ENCODE results near the gene USP19.

Gene USP19

GRCh38 chr3:49076646-49077045, 44.0 kb downstream of the USP19 start:
- TF ChIP-seq SUZ12 (IDR thresholded peaks at IDR 0.05; ENCODE audit: extremely low read depth, insufficient read depth, insufficient read length): no peak
- no peak for DNase-seq (ENCODE audit: low read depth, low spot score)
- no peaks in the 10 kb centered on the region for H3K4me1 ChIP-seq (ENCODE audit: insufficient read depth, insufficient read length)
- no peak overlapping the region for H3K4me3 ChIP-seq (ENCODE audit: insufficient read length, low read depth)
- no peak overlapping the region for H3K9ac ChIP-seq (ENCODE audit: insufficient read length, low read depth)
- H3K9me3 ChIP-seq (ENCODE audit: insufficient read depth, low read length): no peaks in the 10 kb centered on the region
- H3K27me3 ChIP-seq (ENCODE audit: insufficient read depth, insufficient read length): no peaks in the 10 kb centered on the region
- H3K36me3 ChIP-seq (ENCODE audit: insufficient read depth, insufficient read length, low read length): peaks cover 77% of the 10 kb centered on the region

GRCh38 chr3:49076116-49076515, 44.5 kb downstream of the USP19 start:
- Histone ChIP-seq H3K27me3 (ENCODE audit: insufficient read depth, insufficient read length) (no peaks in the 10 kb centered on the region), H3K9me3 (ENCODE audit: insufficient read depth, low read length) (no peaks in the 10 kb centered on the region), H3K36me3 (ENCODE audit: insufficient read depth, insufficient read length, low read length) (peaks cover 82% of the 10 kb centered on the region)

More at GRCh38 chr3:49076116-49076515, 44.5 kb downstream of the USP19 start:
- Histone ChIP-seq H3K9ac (ENCODE audit: insufficient read length, low read depth) (no peak overlapping the region), H3K4me1 (ENCODE audit: insufficient read depth, insufficient read length) (no peaks in the 10 kb centered on the region), H3K4me3 (ENCODE audit: insufficient read length, low read depth) (no peak overlapping the region)
- no peak for DNase-seq (ENCODE audit: low read depth, low spot score)
- TF ChIP-seq YY1 (IDR thresholded peaks at IDR 0.05; ENCODE audit: insufficient read depth, insufficient read length) (no peak), ZNF274 (IDR thresholded peaks at IDR 0.05; ENCODE audit: low read depth, low read length) (no peak), SUZ12 (IDR thresholded peaks at IDR 0.05; ENCODE audit: extremely low read depth, insufficient read depth, insufficient read length) (no peak)
